Spleen (tissue), 13 donors: ENCODE results near the gene PLS3. TPM values are rescaled to one million over a fixed set of nuclear protein-coding genes. Genes with fewer than 3 reads are reported as not detected.

Source experiments
- DNase-seq: peaks from one replicate; pipeline ENCODE4 v3.0.0-alpha.2; 2020
- H3K27ac ChIP-seq, 8 donors: fragments of 200-600 bp; sonication (generic) in 7 of 8; 1 replicate in 4 of 8; 2 replicates in 4 of 8; pipeline versions ENCODE4 v1.5.0 to v1.8.0; 2016 to 2021; ENCODE audit warnings: inconsistent platforms in 4 of 8, mild to moderate bottlenecking in 4 of 8, moderate library complexity in 1 of 8
- H3K27me3 ChIP-seq, 7 donors: fragments of 200-600 bp; sonication (generic) in 6 of 7; replicated peaks in 1 of 7; 1 replicate in 4 of 7; 2 replicates in 3 of 7; pipeline versions ENCODE4 v1.5.0 to v1.8.0; 2016 to 2021; ENCODE audit warnings: inconsistent platforms in 3 of 7, mild to moderate bottlenecking in 1 of 7
- H3K36me3 ChIP-seq, 6 donors: fragments of 200-600 bp; sonication (generic) in 5 of 6; 1 replicate in 4 of 6; 2 replicates in 2 of 6; pipeline versions ENCODE4 v1.5.0 to v1.8.0; 2016 to 2021; ENCODE audit warnings: inconsistent platforms in 2 of 6
- H3K4me1 ChIP-seq, 6 donors: fragments of 200-600 bp; sonication (generic) in 5 of 6; 1 replicate in 3 of 6; 2 replicates in 3 of 6; pipeline versions ENCODE4 v1.5.0 to v1.8.0; 2016 to 2021; ENCODE audit warnings: inconsistent platforms in 3 of 6
- H3K4me3 ChIP-seq, 8 donors: fragments of 200-600 bp; sonication (generic) in 7 of 8; 1 replicate in 4 of 8; 2 replicates in 4 of 8; pipeline versions ENCODE4 v1.5.0 to v1.8.0; 2016 to 2021; ENCODE audit warnings: inconsistent platforms in 4 of 8, mild to moderate bottlenecking in 4 of 8, moderate library complexity in 2 of 8
- H3K9me3 ChIP-seq, 8 donors: fragments of 200-600 bp; sonication (generic) in 7 of 8; 1 replicate in 4 of 8; 2 replicates in 4 of 8; pipeline versions ENCODE4 v1.5.0 to v1.8.0; 2016 to 2021; ENCODE audit warnings: inconsistent platforms in 4 of 8
- CTCF ChIP-seq, 11 experiments: fragments of 200-600 bp in 7 of 11; fragments of 450-650 bp in 4 of 11; sonication (generic) in 4 of 11; IDR thresholded peaks in 8 of 11; conservative IDR thresholded peaks in 3 of 11; 1 replicate in 7 of 11; 2 replicates in 4 of 11; pipeline versions ENCODE4 v1.4.0 to v1.8.0; 2016 to 2021; ENCODE audit warnings: antibody characterized with exemption in 11 of 11, inconsistent platforms in 4 of 11, mild to moderate bottlenecking in 1 of 11
- POLR2A ChIP-seq, 3 donors: fragments of 450-650 bp; IDR thresholded peaks; one replicate each; pipeline ENCODE4 v1.5.1; 2017; ENCODE audit warnings: antibody characterized with exemption in 3 of 3, mild to moderate bottlenecking in 1 of 3
- POLR2AphosphoS5 ChIP-seq, 3 donors: sonication (generic); formaldehyde crosslinking; IDR thresholded peaks; one replicate each; pipeline ENCODE4 v1.5.1; 2017; ENCODE audit warnings: antibody characterized with exemption in 3 of 3
- WGBS, 5 donors: extraction: QIAGEN DNeasy Blood & Tissue Kit in 3 of 5; methylation state at CpG; one replicate each; pipeline versions ENCODE4 v1.1.5 to v1.1.7; 2013 to 2018; 5-methylcytosine and 5-hydroxymethylcytosine counted together
- intact Hi-C: fragments of 100-400 bp; cut with DNase I; formaldehyde crosslinking; loops from one replicate; pipeline ENCODE4 v1.15.0; 2023; ENCODE audit warnings: low total_unique reads
- long read RNA-seq, 2 donors: transcript quantifications; one replicate each; lab custom pipeline, GENCODE V29; 2026
- polyA plus RNA-seq, 3 donors: library from polyadenylated mRNA; stranded (reverse); fragments of 200-250 nt; gene quantifications; one replicate each; pipeline ENCODE4 v1.2.1, GENCODE V29; 2013
- total RNA-seq, 7 donors: library from RNA; depleted of rRNA in 3 of 7; stranded (reverse); fragments of >200 nt in 3 of 7; fragmentation: NEBNext Ultra II Directional in 4 of 7; extraction: Animal tissue kit (Norgen Biotek cat#: 25700) in 4 of 7; gene quantifications; one replicate each; pipeline versions ENCODE4 v1.1.0 to v1.2.1, GENCODE V29; 2016 to 2021
- donor health status: healthy with polysubstance abuse.
- donor health status: DM: no; HTN: no; CAD: no; lungs with moderate emphysema.
- donor health status: DM: no; HTN: no; CAD: no.
- donor health status: Bipolar disorder and iron deficiency.
- donor health status: healthy.
- donor health status: DM: no; HTN: no; CAD: no.
- donor health status: DM: yes; HTN: yes; CAD: no.

Gene PLS3
- total RNA-seq (100 to 1,000 TPM in 6 of 7 donors, 10 to 100 TPM in 1; 82.0 to 159 (median 120) TPM), polyA plus RNA-seq (10 to 100 TPM; 20.3 to 57.0 (median 23.7) TPM)
- long read RNA-seq, donor 1, transcript PLS3-202 (16 exons, 3,280 nt), result major isoform, 19 of 47 reads
- long read RNA-seq, donor 1, partial matches to known transcripts, result 28 of 47 reads
- long read RNA-seq, donor 1, other reads (novel, unspliced or antisense), result 0 of 47 reads
- long read RNA-seq, donor 2, transcript PLS3-202 (16 exons, 3,280 nt), result major isoform, 11 of 39 reads
- long read RNA-seq, donor 2, partial matches to known transcripts, result 28 of 39 reads
- long read RNA-seq, donor 2, other reads (novel, unspliced or antisense), result 0 of 39 reads

- intact Hi-C loops, result no loop called here
- H3K4me3 ChIP-seq, result peak within 1 kb of the TSS; percentile 30 to 70 (median 38)
- H3K27me3 ChIP-seq, result peaks cover 0 to 57% (median 22%) of the 10 kb centered on the region in 7 donors
- 1 to 15% (median 3%) methylated on average over 8 to 40 of the region's 40 CpGs for WGBS, 5 donors
- peak within 1 kb of the TSS; percentile 15 to 88 (median 82) for H3K27ac ChIP-seq
- TF ChIP-seq POLR2AphosphoS5 (IDR thresholded peaks at IDR 0.05) (peak; percentile 75 to 87 (median 79)), CTCF (IDR thresholded peaks at IDR 0.05 in 8 of 11, conservative IDR thresholded peaks at IDR 0.05 in 3 of 11) (no peak), POLR2A (IDR thresholded peaks at IDR 0.05) (peak in 1 of 3 donors; percentile 44)
- no peaks in the 10 kb centered on the region for H3K9me3 ChIP-seq
- DNase-seq, result peak; percentile 86
- H3K4me1 ChIP-seq, result no peaks in the 10 kb centered on the region
- no peaks in the 10 kb centered on the region for H3K36me3 ChIP-seq
Measured at GRCh38 chrX:115560978-115561604, at the start of gene PLS3. Gene PLS3, plus strand, starts transcription at chrX:115561174. Its CDS starts 49,077 bp downstream, at chrX:115610251.

DNA sequence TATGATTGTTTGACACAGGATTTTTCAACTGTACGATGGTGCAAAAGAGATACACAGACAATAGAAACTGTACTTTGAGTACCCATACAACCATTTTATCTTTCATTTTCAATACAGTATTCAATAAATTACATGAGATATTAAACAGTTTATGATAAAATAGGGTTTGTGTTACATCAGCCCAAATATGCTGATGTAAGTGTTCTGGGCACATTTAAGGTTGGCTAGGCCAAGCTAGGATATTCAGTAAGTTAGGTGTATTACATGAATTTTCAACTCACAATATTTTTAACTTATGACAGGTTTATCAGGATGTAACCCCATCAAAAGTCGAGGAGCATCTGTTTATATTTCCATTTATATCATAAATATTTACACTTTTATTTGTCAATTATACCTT lies 42.9 kb upstream of the PLS3 start:
- no peak overlapping the region for H3K27ac ChIP-seq
- no peak overlapping the region for H3K4me3 ChIP-seq
- no peak for TF ChIP-seq CTCF (IDR thresholded peaks at IDR 0.05 in 8 of 11, conservative IDR thresholded peaks at IDR 0.05 in 3 of 11)
- TF ChIP-seq POLR2A (IDR thresholded peaks at IDR 0.05), result no peak
- TF ChIP-seq POLR2AphosphoS5 (IDR thresholded peaks at IDR 0.05), result no peak
- no peaks in the 10 kb centered on the region for H3K36me3 ChIP-seq
- WGBS, 5 donors, result 53 to 77% (median 72%) methylated on average over 2 of the region's 2 CpGs
- intact Hi-C loops, result no loop called here
- no peak for DNase-seq
- H3K9me3 ChIP-seq, result no peaks in the 10 kb centered on the region
- H3K27me3 ChIP-seq, result no peaks in the 10 kb centered on the region
- H3K4me1 ChIP-seq, result no peaks in the 10 kb centered on the region

GRCh38 chrX:115521741-115522140 lies 39.2 kb upstream of the PLS3 start:
- no peaks in the 10 kb centered on the region for H3K27me3 ChIP-seq
- DNase-seq, result no peak
- H3K4me3 ChIP-seq, result no peak overlapping the region
- H3K4me1 ChIP-seq, result no peaks in the 10 kb centered on the region
- no peaks in the 10 kb centered on the region for H3K36me3 ChIP-seq
- 18 to 71% (median 52%) methylated on average over 1 of the region's 1 CpG for WGBS, 5 donors
- intact Hi-C loops, result no loop called here
- H3K27ac ChIP-seq, result no peak overlapping the region
- no peaks in the 10 kb centered on the region for H3K9me3 ChIP-seq
- no peak for TF ChIP-seq POLR2A (IDR thresholded peaks at IDR 0.05)
- TF ChIP-seq CTCF (IDR thresholded peaks at IDR 0.05 in 8 of 11, conservative IDR thresholded peaks at IDR 0.05 in 3 of 11), result no peak
- TF ChIP-seq POLR2AphosphoS5 (IDR thresholded peaks at IDR 0.05), result no peak

DNA sequence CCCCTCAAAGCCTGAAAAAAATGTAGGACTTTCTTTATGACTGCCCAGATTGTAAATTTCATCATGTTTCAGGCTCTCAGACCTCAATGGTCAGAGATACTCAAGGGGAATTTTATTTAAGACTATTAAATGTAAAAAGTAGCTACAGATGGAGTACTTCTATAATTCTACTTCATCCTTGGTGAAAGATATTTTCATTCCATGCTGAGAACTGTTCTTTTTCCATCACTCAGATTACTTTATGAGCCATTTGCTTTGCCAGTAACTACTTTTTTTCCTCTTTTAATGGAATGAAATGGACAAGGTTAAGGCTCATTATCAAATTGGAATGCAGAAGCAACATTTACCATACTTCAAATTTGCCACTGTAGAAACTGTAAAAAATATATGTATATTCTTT lies 38.0 kb upstream of the PLS3 start:
- H3K4me1 ChIP-seq, result no peaks in the 10 kb centered on the region
- H3K4me3 ChIP-seq, result no peak overlapping the region
- H3K27ac ChIP-seq, result no peak overlapping the region
- no peak for TF ChIP-seq CTCF (IDR thresholded peaks at IDR 0.05 in 8 of 11, conservative IDR thresholded peaks at IDR 0.05 in 3 of 11)
- TF ChIP-seq POLR2A (IDR thresholded peaks at IDR 0.05), result no peak
- intact Hi-C loops, result no loop called here
- H3K9me3 ChIP-seq, result no peaks in the 10 kb centered on the region
- peaks cover 0 to 4% (median 0%) of the 10 kb centered on the region in 7 donors for H3K27me3 ChIP-seq
- no peaks in the 10 kb centered on the region for H3K36me3 ChIP-seq
- DNase-seq, result no peak
